Right renal pelvis (tissue), 4 donors: ENCODE results near the gene SOX13. TPM values are rescaled to one million over a fixed set of nuclear protein-coding genes. Genes with fewer than 3 reads are reported as not detected.
"Not testable (repeated sequence)": the region's sequence is repeated elsewhere in the genome, so short reads cannot be mapped to it uniquely, and the experiment has no call there.

Source experiments
- DNase-seq, 4 donors: peaks; one replicate each; pipeline ENCODE4 v3.0.0-alpha.2; 2013; ENCODE audit warnings: low read depth in 4 of 4, low spot score in 3 of 4, missing footprints in 1 of 4
- polyA plus RNA-seq, 4 donors: library from polyadenylated mRNA; unstranded; fragments of 120-200 nt; gene quantifications; one replicate each; pipeline ENCODE4 v1.2.1, GENCODE V29; 2013; ENCODE audit not compliant: insufficient read length in 4 of 4

The SOX13 gene
- polyA plus RNA-seq: 10 to 100 TPM; 45.3 to 53.1 (median 48.3) TPM

GRCh38 chr1:204072931-204073836, at the start of gene SOX13:
SOX13 (plus strand) TSS chr1:204073115; CDS start chr1:204112916, 39,801 bp downstream.
- DNase-seq: peak; percentile 81 to 87 (median 84)

DNA sequence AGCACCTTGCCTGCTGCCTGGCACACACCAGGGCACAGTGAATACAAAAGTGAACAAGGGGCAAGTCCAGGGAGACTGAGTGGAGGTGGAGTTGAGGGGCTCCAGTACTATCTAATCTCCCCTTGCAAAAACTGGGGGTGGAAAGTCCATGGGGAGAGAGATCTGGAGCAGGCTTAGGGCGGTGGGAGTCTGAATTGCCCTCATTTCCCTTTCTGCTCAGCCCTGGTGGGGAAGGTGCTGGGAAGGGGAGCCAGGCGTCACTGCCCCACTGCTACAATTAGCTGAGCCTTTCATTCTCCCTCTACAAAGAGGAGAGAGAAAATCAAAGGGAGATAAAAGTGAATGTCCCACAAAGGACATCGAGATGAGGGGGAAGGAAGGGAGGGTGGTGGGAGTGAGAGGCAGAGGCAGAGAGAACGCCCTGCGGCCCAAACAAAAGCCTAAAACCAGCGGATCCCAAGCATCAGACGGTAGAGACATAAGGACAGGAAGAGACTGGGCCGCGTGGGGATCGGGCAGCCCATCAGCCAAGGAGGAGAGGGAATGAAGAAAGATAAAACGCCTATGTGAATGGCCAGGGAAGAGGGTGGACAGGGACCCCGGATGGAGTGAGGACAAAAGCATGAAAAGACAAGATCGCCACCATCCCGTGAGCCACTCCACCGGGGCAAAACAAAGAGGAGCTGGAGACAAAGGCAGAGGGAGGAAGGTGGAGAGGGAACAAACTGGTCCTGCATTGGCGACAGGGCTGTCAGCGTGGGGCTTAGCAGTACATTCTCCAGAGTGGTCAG, 46.8 kb upstream of the SOX13 start:
- DNase-seq: no peak

- no peak for DNase-seq
These were observed 45.5 kb upstream of the SOX13 start for GRCh38 chr1:204027446-204027845.

DNA sequence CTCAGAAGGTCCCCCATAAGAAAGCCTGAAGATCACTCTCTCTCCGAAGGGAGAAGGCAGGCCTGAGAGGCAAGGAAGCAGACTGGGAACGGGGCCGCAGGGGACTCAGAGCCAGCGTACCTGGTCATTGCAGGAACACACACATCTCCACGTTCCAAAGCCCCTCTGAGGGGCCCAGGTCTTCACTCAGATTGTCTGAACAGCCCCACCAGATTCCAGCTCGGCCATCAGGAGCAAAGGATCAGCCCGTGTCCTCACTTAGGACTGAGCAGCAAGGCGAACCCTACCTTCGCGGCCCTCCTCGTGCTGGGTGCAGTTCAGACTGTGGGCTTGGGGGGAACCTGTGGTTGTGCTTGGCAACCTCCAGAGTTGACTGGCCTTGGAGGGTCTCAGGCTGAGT, 43.9 kb upstream of the SOX13 start:
- DNase-seq: no peak

- no peak for DNase-seq
These were observed 41.7 kb upstream of the SOX13 start for GRCh38 chr1:204031098-204031710.

DNA sequence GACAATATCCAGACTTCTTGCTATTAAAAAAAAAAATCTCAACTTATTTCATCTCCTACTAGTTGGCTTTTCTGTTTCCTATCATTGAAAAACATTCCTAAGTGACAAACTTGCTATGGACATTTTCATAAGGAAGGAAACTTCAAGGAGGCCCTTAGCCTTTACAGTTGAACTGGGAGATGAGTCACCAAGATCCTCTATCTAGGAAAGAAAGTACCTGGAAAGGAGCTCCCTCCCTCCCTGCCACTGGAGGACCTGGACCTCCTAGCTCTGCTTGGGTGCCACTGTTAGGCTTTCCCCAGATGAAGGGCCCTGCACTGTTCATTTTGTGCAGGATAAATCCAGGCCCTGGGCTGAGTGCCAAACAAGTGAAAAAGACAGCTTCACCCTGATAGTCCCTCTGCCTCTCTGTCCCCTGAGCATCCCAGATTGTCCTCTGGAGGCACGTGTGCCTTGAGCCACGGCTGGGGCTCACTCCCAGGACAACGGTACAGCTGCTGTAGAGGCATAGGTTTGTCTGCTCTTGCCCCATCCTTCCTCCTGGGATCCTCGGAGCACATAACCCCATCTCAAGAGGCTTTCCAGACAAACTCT, 40.2 kb upstream of the SOX13 start:
- DNase-seq: no peak

GRCh38 chr1:204033306-204033705, 39.6 kb upstream of the SOX13 start:
- no peak for DNase-seq

- no peak for DNase-seq
These were observed 35.8 kb upstream of the SOX13 start for GRCh38 chr1:204036882-204037655.

DNA sequence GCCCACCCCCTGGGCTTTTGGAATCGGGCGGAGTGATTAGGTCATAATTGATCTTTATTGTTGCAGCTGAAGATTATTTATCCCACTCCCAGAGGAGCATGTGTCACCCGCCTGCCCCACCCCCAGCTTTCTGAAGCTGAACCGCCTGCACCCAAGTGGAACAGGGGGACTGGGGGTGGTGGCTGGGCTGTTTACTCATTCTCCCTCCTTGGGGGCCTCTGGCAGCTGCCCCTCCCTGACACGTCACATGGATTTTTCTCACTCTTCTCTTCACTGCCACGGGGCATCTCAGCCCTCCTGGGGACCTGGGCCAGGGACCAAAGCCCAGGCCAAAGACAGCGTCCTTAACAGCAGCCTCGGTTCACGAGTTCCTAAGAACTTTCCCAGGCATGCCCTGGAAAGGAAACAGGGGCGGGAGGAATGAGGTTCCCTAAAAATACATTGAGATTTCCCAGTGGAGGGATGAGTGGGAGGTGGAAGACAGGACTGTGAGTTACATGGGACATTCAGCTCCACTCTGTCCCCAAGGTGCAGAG, 31.6 kb upstream of the SOX13 start:
- DNase-seq: peak in 1 of 4 donors; percentile 38

GRCh38 chr1:204041803-204042505, 31.0 kb upstream of the SOX13 start:
- DNase-seq: no peak

DNA sequence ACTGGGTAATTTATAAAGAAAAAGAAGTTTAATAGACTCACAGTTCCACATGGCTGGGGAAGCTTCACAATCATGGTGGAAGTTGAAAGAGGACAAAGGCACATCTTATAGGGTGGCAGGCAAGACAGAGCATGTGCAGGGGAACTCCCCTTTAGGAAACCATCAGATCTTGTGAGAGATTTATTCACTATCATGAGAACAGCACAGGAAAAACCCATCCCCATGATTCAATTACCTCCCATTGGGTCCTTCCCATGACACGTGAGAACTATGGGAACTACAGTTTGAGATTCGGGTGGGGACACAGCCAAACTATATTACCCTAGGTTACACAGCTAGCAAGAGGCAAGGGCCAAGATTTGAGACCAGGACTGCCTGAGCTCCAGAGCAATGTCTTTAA, 30.4 kb upstream of the SOX13 start:
- DNase-seq: no peak

GRCh38 chr1:204043680-204044079, 29.2 kb upstream of the SOX13 start:
- no peak for DNase-seq

DNA sequence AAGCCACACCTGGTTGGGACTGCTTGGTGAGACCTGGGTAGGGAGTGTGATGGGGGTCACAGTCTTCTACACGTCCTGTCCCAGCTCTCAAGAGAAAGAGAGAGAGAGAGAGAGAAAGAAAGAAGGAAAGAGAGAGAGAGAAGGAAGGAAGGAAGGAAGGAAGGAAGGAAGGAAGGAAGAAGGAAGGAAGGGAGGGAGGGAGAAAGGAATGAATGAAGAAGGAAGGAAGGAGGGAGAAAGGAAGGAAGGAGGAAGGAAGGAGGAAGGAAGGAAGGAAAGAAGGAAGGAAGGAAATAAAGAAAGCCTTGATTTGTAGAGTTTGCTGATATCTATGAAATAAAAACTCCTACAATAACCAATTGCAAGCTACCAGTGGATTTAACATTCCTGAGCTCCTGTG, 28.5 kb upstream of the SOX13 start:
- no peak for DNase-seq

DNA sequence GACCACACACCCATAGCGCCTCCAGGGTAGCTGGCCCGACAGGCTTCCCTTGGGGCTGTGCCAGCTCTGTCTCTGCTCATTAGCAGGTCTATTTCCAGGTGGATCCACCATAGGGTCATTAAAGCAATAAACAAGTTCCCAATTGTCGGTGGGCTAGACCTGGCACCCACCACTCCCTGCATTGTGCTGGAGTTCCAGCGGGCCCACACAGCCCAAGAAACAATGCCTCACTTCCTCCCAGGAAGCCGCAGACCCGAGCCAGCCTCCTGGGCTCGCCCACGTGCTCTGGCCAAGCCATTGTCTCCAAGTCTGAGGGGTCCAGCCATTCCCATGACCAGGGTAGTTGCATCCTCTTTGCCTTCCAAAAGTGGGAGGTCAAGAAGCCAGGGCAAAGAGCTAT, 27.5 kb upstream of the SOX13 start:
- DNase-seq: no peak

DNA sequence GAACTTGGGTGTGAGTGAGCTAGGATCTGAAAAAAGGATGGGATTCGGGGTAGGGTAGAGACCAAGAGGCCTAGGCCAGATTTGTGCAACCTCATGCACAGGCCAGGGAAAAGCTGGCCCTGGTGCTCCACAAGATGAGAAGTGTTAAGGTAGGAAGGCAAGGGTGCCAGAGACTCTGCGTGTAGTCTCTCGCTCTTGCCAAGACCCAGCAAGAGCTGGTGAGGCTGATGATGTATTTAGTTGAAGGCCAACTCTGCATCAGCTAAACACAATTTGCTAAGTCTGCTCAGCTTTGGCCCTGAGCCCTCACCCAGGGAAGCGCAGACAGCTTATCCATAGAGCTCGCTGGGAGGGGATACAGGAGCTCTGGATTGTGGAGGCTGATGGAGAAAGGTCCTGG, 26.6 kb upstream of the SOX13 start:
- no peak for DNase-seq

GRCh38 chr1:204048796-204049195, 24.1 kb upstream of the SOX13 start:
- not testable (repeated sequence) for DNase-seq

- no peak for DNase-seq
These were observed 21.7 kb upstream of the SOX13 start for GRCh38 chr1:204051258-204051657.

DNA sequence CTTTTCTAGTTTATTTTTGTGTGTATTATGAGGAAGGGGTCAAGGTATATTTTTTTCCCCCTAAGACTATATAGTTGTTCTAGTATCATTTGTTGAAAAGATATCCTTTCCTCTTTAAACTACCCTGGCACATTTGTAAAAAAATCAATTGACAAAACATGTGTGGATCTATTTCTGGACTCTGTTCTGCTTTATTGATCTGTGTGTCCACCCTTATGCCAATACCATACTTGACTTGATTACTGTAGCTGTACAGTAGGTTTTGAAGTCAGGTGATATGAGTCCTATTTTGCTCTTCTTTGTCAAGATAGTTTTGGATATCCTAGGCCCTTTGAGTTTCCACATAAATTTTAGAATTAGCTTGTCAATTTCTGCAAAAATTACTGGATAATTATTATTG, 21.2 kb upstream of the SOX13 start:
- no peak for DNase-seq

DNA sequence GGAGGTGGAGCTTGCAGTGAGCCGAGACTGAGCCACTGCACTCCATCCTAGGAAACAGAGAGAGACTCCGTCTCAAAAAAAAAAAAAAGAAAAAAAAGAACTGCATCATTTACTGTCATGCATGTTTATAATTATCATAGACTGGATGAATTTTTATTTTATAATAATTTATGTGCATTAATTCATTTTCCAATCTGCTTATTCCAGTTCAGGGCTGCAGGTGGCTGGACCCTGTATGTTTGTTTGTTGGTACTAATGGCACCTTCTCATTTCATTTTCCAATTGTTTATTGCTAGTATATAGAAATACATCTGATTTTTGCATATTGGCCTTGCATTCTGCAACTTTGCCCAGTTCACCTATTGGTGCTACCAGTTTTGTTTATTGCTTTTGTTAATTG, 19.0 kb upstream of the SOX13 start:
- DNase-seq: no peak
